Measurements from ENCODE around the gene MRC2.
"Not testable (repeated sequence)": the region's sequence is repeated elsewhere in the genome, so short reads cannot be mapped to it uniquely, and the experiment has no call there.

GRCh38 chr17:62603783-62604182 lies 23.7 kb upstream of the MRC2 start:
- TF ChIP-seq EZH2 (IDR thresholded peaks at IDR 0.05; ENCODE audit: insufficient read depth, poor library complexity, severe bottlenecking); EZH2phosphoT487 (IDR thresholded peaks at IDR 0.05; ENCODE audit: insufficient read depth, low read depth): not testable (repeated sequence)

Data from GM23248 (cell line).